Keratinocyte (primary cell): Measurements from ENCODE around the gene TLK1.

Experiments
- CTCF ChIP-seq, 3 experiments: IDR thresholded peaks in 1 of 3; conservative IDR thresholded peaks in 1 of 3; optimal IDR thresholded peaks in 1 of 3; 2 replicates in 2 of 3; 3 replicates in 1 of 3; pipeline versions ENCODE3 to v1.5.1; 2011; ENCODE audit warnings: low read length in 3 of 3, mild to moderate bottlenecking in 3 of 3, moderate library complexity in 2 of 3, control low read depth in 1 of 3, inconsistent platforms in 1 of 3; ENCODE audit not compliant: insufficient read depth in 2 of 3; ENCODE audit errors: extremely low read depth in 1 of 3
- EZH2 ChIP-seq: IDR thresholded peaks from one replicate; pipeline ENCODE4 v1.6.1; 2012; ENCODE audit warnings: inconsistent platforms, mild to moderate bottlenecking, low read length, moderate library complexity

DNA sequence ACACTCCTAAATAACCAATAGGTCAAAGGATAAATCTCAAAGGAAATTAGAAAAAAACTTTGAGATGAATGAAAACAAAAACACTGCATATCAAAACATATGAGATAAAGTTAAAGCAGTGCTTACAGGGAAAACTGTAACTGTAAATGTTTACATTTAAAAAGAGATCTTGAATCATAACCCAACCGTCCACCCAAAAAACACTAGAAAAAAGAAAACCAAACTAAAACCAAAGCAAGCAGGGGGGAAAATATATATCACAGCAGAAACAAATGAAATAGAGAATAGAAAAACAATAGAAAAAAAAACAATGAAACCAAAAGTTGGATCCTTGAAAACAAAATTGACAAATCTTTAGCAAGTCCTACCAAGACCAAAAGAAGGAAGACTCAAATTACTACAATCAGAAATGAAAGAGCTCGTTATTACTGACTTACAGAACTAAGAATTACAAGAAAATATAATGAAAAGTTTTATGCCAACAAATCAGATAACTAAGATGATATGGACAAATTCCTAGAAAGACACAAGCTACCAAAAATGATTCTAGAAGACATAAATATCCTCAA lies 65.6 kb downstream of the TLK1 start:
- TF ChIP-seq CTCF (optimal IDR thresholded peaks at IDR 0.05 in 1 of 3, IDR thresholded peaks at IDR 0.05 in 1 of 3, conservative IDR thresholded peaks at IDR 0.05 in 1 of 3; ENCODE audit: extremely low read depth in 1 of 3, insufficient read depth in 2 of 3, low read length in 3 of 3) (no peak), EZH2 (no peak)
